Mesendoderm (in vitro differentiated cells): ENCODE results near the gene MRPL47. TPM values are rescaled to one million over a fixed set of nuclear protein-coding genes. Genes with fewer than 3 reads are reported as not detected.

Experiments
- DNase-seq: peaks from one replicate; pipeline ENCODE4 v3.0.0; 2013
- H2AK5ac ChIP-seq: 2 replicates; pipeline ENCODE4 v1.6.1; 2013; ENCODE audit warnings: low read length, inconsistent platforms
- H2BK120ac ChIP-seq: 2 replicates; pipeline ENCODE4 v1.6.1; 2013; ENCODE audit warnings: low read depth, mild to moderate bottlenecking, low read length, moderate library complexity, mixed read lengths
- H2BK15ac ChIP-seq: replicated peaks from 2 replicates; pipeline ENCODE4 v1.6.1; 2013; ENCODE audit warnings: low read depth, mild to moderate bottlenecking, moderate library complexity
- H2BK5ac ChIP-seq: 2 replicates; pipeline ENCODE4 v1.6.1; 2013; ENCODE audit warnings: low read length, inconsistent platforms
- H3K18ac ChIP-seq: 2 replicates; pipeline ENCODE4 v1.6.1; 2013; ENCODE audit warnings: mild to moderate bottlenecking, low read length, mixed read lengths
- H3K23ac ChIP-seq: one replicate; pipeline ENCODE4 v1.6.1; 2013; ENCODE audit warnings: low read length
- H3K27ac ChIP-seq: 2 replicates; pipeline ENCODE4 v1.5.1; 2013; ENCODE audit warnings: low read depth, mild to moderate bottlenecking, inconsistent platforms, low read length, moderate library complexity
- H3K27me3 ChIP-seq: 2 replicates; pipeline ENCODE4 v1.6.1; 2013; ENCODE audit warnings: low read length, control low read depth, mild to moderate bottlenecking, inconsistent platforms; ENCODE audit not compliant: insufficient read depth, poor library complexity
- H3K36me3 ChIP-seq: 2 replicates; pipeline ENCODE4 v1.6.1; 2013; ENCODE audit warnings: low read length, inconsistent platforms; ENCODE audit not compliant: control insufficient read depth, insufficient read depth
- H3K4ac ChIP-seq: one replicate; pipeline ENCODE4 v1.6.1; 2013; ENCODE audit warnings: low read depth, mild to moderate bottlenecking, low read length, moderate library complexity
- H3K4me1 ChIP-seq: 2 replicates; pipeline ENCODE4 v1.6.1; 2013; ENCODE audit warnings: low read depth, low read length, inconsistent platforms; ENCODE audit not compliant: control insufficient read depth
- H3K4me2 ChIP-seq: 2 replicates; pipeline ENCODE4 v1.6.1; 2013; ENCODE audit warnings: low read length
- H3K4me3 ChIP-seq: 2 replicates; pipeline ENCODE4 v1.5.1; 2013; ENCODE audit warnings: mild to moderate bottlenecking, low read length
- H3K56ac ChIP-seq: one replicate; pipeline ENCODE4 v1.6.1; 2013; ENCODE audit warnings: low read length
- H3K79me1 ChIP-seq: 2 replicates; pipeline ENCODE4 v1.6.1; 2013; ENCODE audit warnings: low read length, inconsistent platforms
- H3K79me2 ChIP-seq: 2 replicates; pipeline ENCODE4 v1.6.1; 2013; ENCODE audit warnings: mild to moderate bottlenecking, low read length; ENCODE audit not compliant: control insufficient read depth, insufficient read depth
- H3K9ac ChIP-seq: 2 replicates; pipeline ENCODE4 v1.6.1; 2013; ENCODE audit warnings: low read length, inconsistent platforms
- H4K5ac ChIP-seq: one replicate; pipeline ENCODE4 v1.6.1; 2013; ENCODE audit warnings: low read length
- H4K8ac ChIP-seq: one replicate; pipeline ENCODE4 v1.6.1; 2013; ENCODE audit warnings: low read depth, mild to moderate bottlenecking, control low read depth, low read length, moderate library complexity
- WGBS: extraction: QIAGEN DNeasy Blood & Tissue Kit; methylation state at CpG from one replicate; pipeline ENCODE4 v1.1.7; 2013; ENCODE audit warnings: low lambda C conversion rate, missing lambda C conversion rate; ENCODE audit not compliant: insufficient coverage; ENCODE audit errors: extremely low coverage; 5-methylcytosine and 5-hydroxymethylcytosine counted together
- polyA plus RNA-seq, 2 experiments: library from polyadenylated mRNA; stranded (reverse); fragments of 200-250 nt; gene quantifications; one replicate each; pipeline ENCODE4 v1.2.3, GENCODE V29; 2013

Gene MRPL47
- 133 TPM for polyA plus RNA-seq (2013, experiment 1 of 2)
- 128 TPM for polyA plus RNA-seq (2013, experiment 2 of 2)

DNA sequence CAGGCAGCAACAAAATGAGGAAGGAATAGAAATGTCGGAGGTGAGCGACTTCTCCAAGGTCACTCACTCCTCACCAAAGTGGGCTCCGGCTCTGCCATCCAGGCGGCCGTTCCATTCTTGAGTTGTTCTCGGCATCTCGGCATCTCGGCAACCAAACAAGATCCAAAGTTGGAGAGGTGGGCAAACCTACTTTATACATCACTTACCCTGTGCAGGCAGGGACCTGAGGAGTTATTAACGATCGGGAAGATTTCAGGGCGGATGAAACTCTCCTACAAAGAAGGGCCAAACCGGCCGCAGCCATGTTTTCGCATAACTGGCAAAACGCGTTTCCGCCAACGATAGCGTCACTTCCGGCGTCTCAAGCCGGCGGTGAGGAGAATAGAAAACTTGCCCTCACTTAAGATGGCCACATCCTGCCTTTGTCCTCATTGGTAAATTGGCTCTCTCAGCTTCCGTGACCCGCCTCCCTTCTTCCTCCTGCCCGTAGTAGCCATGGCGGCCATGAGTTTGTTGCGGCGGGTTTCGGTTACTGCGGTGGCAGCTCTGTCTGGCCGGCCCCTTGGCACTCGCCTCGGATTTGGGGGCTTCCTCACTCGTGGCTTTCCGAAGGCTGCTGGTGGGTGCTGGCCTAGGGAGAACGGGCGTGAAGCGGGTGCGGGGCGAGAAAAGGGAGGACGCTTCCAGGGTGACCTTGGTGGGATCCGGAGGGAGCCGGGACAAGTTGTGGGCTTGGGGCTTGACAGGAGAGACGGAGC is at the start of gene MRPL47, which contains the start of gene NDUFB5:
TSS of gene MRPL47 (minus strand) at position 318 of the 758 bp plus-strand sequence. CDS start at position 304, 14 bp downstream.
TSS of gene NDUFB5 (plus strand) at position 474 of the 758 bp plus-strand sequence. CDS start at position 496, 22 bp downstream.
- peak within 1 kb of the TSS; percentile 52 for H2BK5ac ChIP-seq
- H3K4me3 ChIP-seq = peak within 1 kb of the TSS; percentile 98
- H3K79me2 ChIP-seq = peaks cover 15% of the 10 kb centered on the region
- H4K5ac ChIP-seq = no peak within 1 kb of the TSS
- H3K18ac ChIP-seq = peak within 1 kb of the TSS; percentile 19
- no peak within 1 kb of the TSS for H2BK15ac ChIP-seq
- no peaks in the 10 kb centered on the region for H3K36me3 ChIP-seq
- H3K4ac ChIP-seq = no peak within 1 kb of the TSS
- peak within 1 kb of the TSS; percentile 96 for H3K9ac ChIP-seq
- peak within 1 kb of the TSS; percentile 100 for H3K4me2 ChIP-seq
- no peak within 1 kb of the TSS for H3K27ac ChIP-seq
- H3K23ac ChIP-seq = no peak within 1 kb of the TSS
- no peak within 1 kb of the TSS for H4K8ac ChIP-seq
- H2BK120ac ChIP-seq = no peak within 1 kb of the TSS
- peaks cover 8% of the 10 kb centered on the region for H3K79me1 ChIP-seq
- peak; percentile 99 for DNase-seq
- H3K56ac ChIP-seq = peak within 1 kb of the TSS; percentile 96
- H3K4me1 ChIP-seq = peaks cover 3% of the 10 kb centered on the region
- H2AK5ac ChIP-seq = no peak within 1 kb of the TSS
- H3K27me3 ChIP-seq = no peaks in the 10 kb centered on the region
- WGBS = no CpG with 5 or more reads among the region's 45 CpGs

- Histone ChIP-seq H3K36me3 (no peaks in the 10 kb centered on the region), H2AK5ac (no peak overlapping the region), H3K27ac (peak overlapping the region; percentile 93), H3K79me2 (peaks cover 26% of the 10 kb centered on the region), H3K56ac (peak overlapping the region; percentile 99), H3K4ac (peak overlapping the region; percentile 50), H2BK120ac (peak overlapping the region; percentile 63), H3K23ac (peak overlapping the region; percentile 91), H4K8ac (peak overlapping the region; percentile 30), H3K18ac (peak overlapping the region; percentile 96), H3K79me1 (peaks cover 10% of the 10 kb centered on the region), H2BK15ac (no peak overlapping the region), H3K27me3 (no peaks in the 10 kb centered on the region), H4K5ac (no peak overlapping the region), H3K4me1 (peaks cover 4% of the 10 kb centered on the region), H3K4me3 (peak overlapping the region; percentile 85), H2BK5ac (peak overlapping the region; percentile 85), H3K9ac (peak overlapping the region; percentile 94), H3K4me2 (peak overlapping the region; percentile 84)
- WGBS = no CpG with 5 or more reads among the region's 77 CpGs
- DNase-seq = peak; percentile 93
Measured at GRCh38 chr3:179653096-179653797, 48.8 kb upstream of the MRPL47 start.

- Histone ChIP-seq H3K36me3 (no peaks in the 10 kb centered on the region), H3K27ac (peak within 1 kb of the TSS; percentile 93), H2AK5ac (no peak within 1 kb of the TSS), H3K27me3 (no peaks in the 10 kb centered on the region), H3K4me1 (peaks cover 4% of the 10 kb centered on the region), H3K79me1 (peaks cover 7% of the 10 kb centered on the region), H3K9ac (peak within 1 kb of the TSS; percentile 94), H3K18ac (peak within 1 kb of the TSS; percentile 96), H3K79me2 (peaks cover 23% of the 10 kb centered on the region), H4K5ac (no peak within 1 kb of the TSS), H2BK120ac (peak within 1 kb of the TSS; percentile 63), H3K4me3 (peak within 1 kb of the TSS; percentile 85), H2BK15ac (peak within 1 kb of the TSS; percentile 89), H2BK5ac (peak within 1 kb of the TSS; percentile 85), H3K4me2 (peak within 1 kb of the TSS; percentile 84), H3K23ac (peak within 1 kb of the TSS; percentile 91), H4K8ac (peak within 1 kb of the TSS; percentile 30), H3K56ac (peak within 1 kb of the TSS; percentile 99), H3K4ac (peak within 1 kb of the TSS; percentile 50)
- peak; percentile 85 for DNase-seq
- no CpG with 5 or more reads among the region's 56 CpGs for WGBS
Measured at GRCh38 chr3:179652447-179653095, 48.1 kb upstream of the MRPL47 start, which contains the start of gene USP13. Gene USP13, plus strand, starts transcription at chr3:179653040. Its CDS starts 186 bp downstream, at chr3:179653226.

GRCh38 chr3:179651687-179652446 is 47.4 kb upstream of the MRPL47 start:
- Histone ChIP-seq H3K36me3 (no peaks in the 10 kb centered on the region), H3K27ac (no peak overlapping the region)

DNA sequence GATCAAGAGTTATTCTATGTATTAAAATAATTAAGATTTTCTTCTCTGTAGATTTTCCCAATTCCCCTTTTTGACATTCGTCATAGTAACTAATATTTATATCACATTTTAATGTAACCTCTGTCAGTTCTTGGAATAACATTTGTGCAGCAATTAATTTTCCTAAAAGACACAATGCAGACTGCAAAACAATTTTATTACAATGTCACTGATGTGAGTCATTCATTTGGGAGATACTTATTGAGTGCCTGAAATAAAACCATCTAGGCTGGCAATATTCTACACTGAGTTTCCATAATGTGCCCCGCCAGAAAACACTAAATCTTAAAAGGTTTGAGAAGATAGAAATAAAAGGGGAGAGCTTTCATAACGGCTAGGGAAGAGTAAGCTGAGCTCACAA is 41.7 kb upstream of the MRPL47 start:
- no peak overlapping the region for H3K27ac ChIP-seq
- H3K36me3 ChIP-seq = no peaks in the 10 kb centered on the region
- H2BK15ac ChIP-seq = no peak overlapping the region
- H3K4me3 ChIP-seq = no peak overlapping the region
- H4K5ac ChIP-seq = no peak overlapping the region
- H2AK5ac ChIP-seq = no peak overlapping the region
- no peak overlapping the region for H3K56ac ChIP-seq
- H3K18ac ChIP-seq = no peak overlapping the region
- H3K27me3 ChIP-seq = no peaks in the 10 kb centered on the region
- DNase-seq = no peak
- H2BK5ac ChIP-seq = no peak overlapping the region
- H3K23ac ChIP-seq = no peak overlapping the region
- no peak overlapping the region for H4K8ac ChIP-seq
- H3K79me1 ChIP-seq = no peaks in the 10 kb centered on the region
- no peak overlapping the region for H3K4me2 ChIP-seq
- WGBS = no CpG with 5 or more reads among the region's 3 CpGs
- no peak overlapping the region for H3K4ac ChIP-seq
- no peak overlapping the region for H3K9ac ChIP-seq
- no peak overlapping the region for H2BK120ac ChIP-seq
- H3K4me1 ChIP-seq = no peaks in the 10 kb centered on the region
- no peaks in the 10 kb centered on the region for H3K79me2 ChIP-seq

More at GRCh38 chr3:179651687-179652446, 47.4 kb upstream of the MRPL47 start:
- Histone ChIP-seq H3K27me3 (no peaks in the 10 kb centered on the region), H3K23ac (no peak overlapping the region), H3K79me2 (peaks cover 23% of the 10 kb centered on the region), H3K56ac (peak overlapping the region; percentile 78), H4K5ac (no peak overlapping the region), H2BK120ac (no peak overlapping the region), H3K9ac (peak overlapping the region; percentile 73), H3K4me1 (peaks cover 4% of the 10 kb centered on the region), H3K18ac (peak overlapping the region; percentile 96), H3K4me2 (peak overlapping the region; percentile 75), H3K79me1 (peaks cover 7% of the 10 kb centered on the region), H2AK5ac (no peak overlapping the region), H4K8ac (no peak overlapping the region), H2BK15ac (peak overlapping the region; percentile 89), H2BK5ac (no peak overlapping the region), H3K4me3 (no peak overlapping the region), H3K4ac (no peak overlapping the region)
- DNase-seq = no peak
- WGBS = no CpG with 5 or more reads among the region's 11 CpGs
